ENCODE measurements around the gene APOA5. TPM values are rescaled to one million over a fixed set of nuclear protein-coding genes. Genes with fewer than 3 reads are reported as not detected.

Gene APOA5
- total and polyA plus RNA-seq, 2 of the 13 experiments (the other 11 are each of a cell fraction or from before 2014, with no cell fraction given) = 44.0 to 49.1 TPM

DNA sequence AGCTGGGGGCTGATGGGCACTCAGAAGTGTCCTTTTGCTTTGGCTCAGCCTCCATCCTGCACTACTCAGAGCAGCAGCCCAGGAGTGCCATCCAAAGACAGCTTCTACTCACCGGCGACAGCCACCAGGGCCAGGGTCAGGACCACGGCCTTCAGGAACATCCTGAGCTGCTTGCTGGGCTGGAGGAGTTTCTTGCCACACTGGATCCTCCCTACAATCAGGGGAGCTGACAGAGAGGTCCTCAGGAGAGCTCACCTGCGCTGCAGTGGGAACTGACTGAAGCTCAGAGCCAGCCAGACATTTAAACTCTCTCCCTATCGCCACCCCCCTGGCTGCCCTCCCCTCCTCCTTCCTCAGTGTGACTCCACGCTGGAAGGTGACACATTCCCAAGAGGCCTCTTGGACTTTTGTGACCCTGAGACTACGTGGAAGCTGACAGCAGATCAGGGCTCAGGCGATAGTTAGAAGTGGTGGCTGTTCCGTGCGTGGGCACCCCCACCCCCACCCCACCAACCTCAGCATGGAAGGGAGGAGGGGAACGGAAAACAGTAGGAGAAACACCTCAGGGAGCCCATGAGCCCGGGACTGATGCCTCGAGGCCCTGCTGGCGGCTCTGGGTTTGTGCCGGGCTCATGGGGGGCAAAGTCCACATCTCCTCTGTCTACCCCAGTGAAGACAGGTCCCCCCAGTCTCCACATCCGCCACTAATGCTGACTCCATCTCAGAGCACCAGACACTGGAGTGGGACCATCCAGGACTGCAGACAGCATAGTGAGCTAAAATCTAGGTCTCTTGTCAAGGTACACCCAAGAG is 31.6 kb upstream of the APOA5 start, which contains the start of gene APOA4 (continued):
- TF ChIP-seq FLYWCH1 (CRISPR knock-in tag; IDR thresholded peaks at IDR 0.05) (no peak), PAWR (CRISPR knock-in tag; IDR thresholded peaks at IDR 0.05; ENCODE audit: borderline replicate concordance) (no peak), ZNF570 (CRISPR knock-in tag; IDR thresholded peaks at IDR 0.05; ENCODE audit: borderline replicate concordance) (no peak), ZNF234 (CRISPR knock-in tag; conservative IDR thresholded peaks at IDR 0.05) (no peak), PCBP2 (optimal IDR thresholded peaks at IDR 0.05; ENCODE audit: low read depth, low read length, poor library complexity, severe bottlenecking) (no peak), HOXA3 (CRISPR knock-in tag; IDR thresholded peaks at IDR 0.05) (no peak), NONO (IDR thresholded peaks at IDR 0.05) (no peak), NONO (CRISPR knock-in tag; conservative IDR thresholded peaks at IDR 0.05) (no peak), FOSL2 (CRISPR knock-in tag; IDR thresholded peaks at IDR 0.05) (0 out of 2 replicates have a peak, but pooled peaks have one; percentile 7), HIVEP1 (CRISPR knock-in tag; IDR thresholded peaks at IDR 0.05) (no peak), RARG (CRISPR knock-in tag; IDR thresholded peaks at IDR 0.05; ENCODE audit: low read depth) (no peak), ERF (CRISPR knock-in tag; IDR thresholded peaks at IDR 0.05) (no peak; the same call in 1 of the 2 replicates), MED1 (CRISPR knock-in tag; IDR thresholded peaks at IDR 0.05) (no peak), MAFF (IDR thresholded peaks at IDR 0.05; ENCODE audit: low read depth, low read length) (no peak), FOXP1 (IDR thresholded peaks at IDR 0.05) (no peak), FOXP1 (CRISPR knock-in tag; IDR thresholded peaks at IDR 0.05) (no peak), NR2C2 (CRISPR knock-in tag; IDR thresholded peaks at IDR 0.05; ENCODE audit: borderline replicate concordance) (no peak), SP2 (CRISPR knock-in tag; IDR thresholded peaks at IDR 0.05) (no peak)
- TF ChIP-seq, protein P1, sequence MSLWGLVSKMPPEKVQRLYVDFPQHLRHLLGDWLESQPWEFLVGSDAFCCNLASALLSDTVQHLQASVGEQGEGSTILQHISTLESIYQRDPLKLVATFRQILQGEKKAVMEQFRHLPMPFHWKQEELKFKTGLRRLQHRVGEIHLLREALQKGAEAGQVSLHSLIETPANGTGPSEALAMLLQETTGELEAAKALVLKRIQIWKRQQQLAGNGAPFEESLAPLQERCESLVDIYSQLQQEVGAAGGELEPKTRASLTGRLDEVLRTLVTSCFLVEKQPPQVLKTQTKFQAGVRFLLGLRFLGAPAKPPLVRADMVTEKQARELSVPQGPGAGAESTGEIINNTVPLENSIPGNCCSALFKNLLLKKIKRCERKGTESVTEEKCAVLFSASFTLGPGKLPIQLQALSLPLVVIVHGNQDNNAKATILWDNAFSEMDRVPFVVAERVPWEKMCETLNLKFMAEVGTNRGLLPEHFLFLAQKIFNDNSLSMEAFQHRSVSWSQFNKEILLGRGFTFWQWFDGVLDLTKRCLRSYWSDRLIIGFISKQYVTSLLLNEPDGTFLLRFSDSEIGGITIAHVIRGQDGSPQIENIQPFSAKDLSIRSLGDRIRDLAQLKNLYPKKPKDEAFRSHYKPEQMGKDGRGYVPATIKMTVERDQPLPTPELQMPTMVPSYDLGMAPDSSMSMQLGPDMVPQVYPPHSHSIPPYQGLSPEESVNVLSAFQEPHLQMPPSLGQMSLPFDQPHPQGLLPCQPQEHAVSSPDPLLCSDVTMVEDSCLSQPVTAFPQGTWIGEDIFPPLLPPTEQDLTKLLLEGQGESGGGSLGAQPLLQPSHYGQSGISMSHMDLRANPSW (CRISPR knock-in tag; IDR thresholded peaks at IDR 0.05; ENCODE audit: borderline replicate concordance) = no peak
- TF ChIP-seq, protein P2, sequence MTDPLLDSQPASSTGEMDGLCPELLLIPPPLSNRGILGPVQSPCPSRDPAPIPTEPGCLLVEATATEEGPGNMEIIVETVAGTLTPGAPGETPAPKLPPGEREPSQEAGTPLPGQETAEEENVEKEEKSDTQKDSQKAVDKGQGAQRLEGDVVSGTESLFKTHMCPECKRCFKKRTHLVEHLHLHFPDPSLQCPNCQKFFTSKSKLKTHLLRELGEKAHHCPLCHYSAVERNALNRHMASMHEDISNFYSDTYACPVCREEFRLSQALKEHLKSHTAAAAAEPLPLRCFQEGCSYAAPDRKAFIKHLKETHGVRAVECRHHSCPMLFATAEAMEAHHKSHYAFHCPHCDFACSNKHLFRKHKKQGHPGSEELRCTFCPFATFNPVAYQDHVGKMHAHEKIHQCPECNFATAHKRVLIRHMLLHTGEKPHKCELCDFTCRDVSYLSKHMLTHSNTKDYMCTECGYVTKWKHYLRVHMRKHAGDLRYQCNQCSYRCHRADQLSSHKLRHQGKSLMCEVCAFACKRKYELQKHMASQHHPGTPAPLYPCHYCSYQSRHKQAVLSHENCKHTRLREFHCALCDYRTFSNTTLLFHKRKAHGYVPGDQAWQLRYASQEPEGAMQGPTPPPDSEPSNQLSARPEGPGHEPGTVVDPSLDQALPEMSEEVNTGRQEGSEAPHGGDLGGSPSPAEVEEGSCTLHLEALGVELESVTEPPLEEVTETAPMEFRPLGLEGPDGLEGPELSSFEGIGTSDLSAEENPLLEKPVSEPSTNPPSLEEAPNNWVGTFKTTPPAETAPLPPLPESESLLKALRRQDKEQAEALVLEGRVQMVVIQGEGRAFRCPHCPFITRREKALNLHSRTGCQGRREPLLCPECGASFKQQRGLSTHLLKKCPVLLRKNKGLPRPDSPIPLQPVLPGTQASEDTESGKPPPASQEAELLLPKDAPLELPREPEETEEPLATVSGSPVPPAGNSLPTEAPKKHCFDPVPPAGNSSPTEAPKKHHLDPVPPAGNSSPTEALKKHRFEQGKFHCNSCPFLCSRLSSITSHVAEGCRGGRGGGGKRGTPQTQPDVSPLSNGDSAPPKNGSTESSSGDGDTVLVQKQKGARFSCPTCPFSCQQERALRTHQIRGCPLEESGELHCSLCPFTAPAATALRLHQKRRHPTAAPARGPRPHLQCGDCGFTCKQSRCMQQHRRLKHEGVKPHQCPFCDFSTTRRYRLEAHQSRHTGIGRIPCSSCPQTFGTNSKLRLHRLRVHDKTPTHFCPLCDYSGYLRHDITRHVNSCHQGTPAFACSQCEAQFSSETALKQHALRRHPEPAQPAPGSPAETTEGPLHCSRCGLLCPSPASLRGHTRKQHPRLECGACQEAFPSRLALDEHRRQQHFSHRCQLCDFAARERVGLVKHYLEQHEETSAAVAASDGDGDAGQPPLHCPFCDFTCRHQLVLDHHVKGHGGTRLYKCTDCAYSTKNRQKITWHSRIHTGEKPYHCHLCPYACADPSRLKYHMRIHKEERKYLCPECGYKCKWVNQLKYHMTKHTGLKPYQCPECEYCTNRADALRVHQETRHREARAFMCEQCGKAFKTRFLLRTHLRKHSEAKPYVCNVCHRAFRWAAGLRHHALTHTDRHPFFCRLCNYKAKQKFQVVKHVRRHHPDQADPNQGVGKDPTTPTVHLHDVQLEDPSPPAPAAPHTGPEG (CRISPR knock-in tag; IDR thresholded peaks at IDR 0.05) = no peak
- TF ChIP-seq, protein P3, sequence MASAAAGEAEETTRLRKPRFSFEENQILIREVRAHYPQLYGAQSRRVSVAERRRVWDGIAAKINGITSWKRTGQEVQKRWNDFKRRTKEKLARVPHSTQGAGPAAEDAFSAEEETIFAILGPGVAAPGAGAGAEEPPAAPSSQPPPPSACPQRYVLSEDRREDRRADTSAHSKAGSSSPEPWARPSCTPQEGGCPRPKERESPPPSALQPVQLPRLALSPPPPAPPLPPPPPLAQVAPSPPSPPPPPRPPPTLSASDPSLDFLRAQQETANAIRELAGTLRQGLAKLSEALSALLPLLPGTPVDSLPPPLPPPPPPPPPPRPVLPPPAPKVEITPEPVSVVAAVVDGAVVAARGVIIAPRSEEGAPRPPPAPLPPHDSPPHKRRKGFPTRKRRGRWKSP (CRISPR knock-in tag; IDR thresholded peaks at IDR 0.05) = no peak
- TF ChIP-seq, protein P4, sequence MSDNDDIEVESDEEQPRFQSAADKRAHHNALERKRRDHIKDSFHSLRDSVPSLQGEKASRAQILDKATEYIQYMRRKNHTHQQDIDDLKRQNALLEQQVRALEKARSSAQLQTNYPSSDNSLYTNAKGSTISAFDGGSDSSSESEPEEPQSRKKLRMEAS (IDR thresholded peaks at IDR 0.05) = no peak

All from HepG2 (cell line).